Nephron progenitor cell (in vitro differentiated cells): ENCODE results near the gene NFATC1.

Experiments
- DNase-seq: peaks from one replicate; pipeline ENCODE4 v3.0.0; 2021
- H3K27ac Mint-ChIP-seq: 2 replicates; pipeline ENCODE4 v1.8.0; 2021; ENCODE audit warnings: mild to moderate bottlenecking, moderate library complexity, mixed read lengths
- H3K27me3 Mint-ChIP-seq: 2 replicates; pipeline ENCODE4 v1.8.0; 2021; ENCODE audit warnings: mild to moderate bottlenecking, low read depth, mixed read lengths; ENCODE audit not compliant: poor library complexity
- H3K36me3 Mint-ChIP-seq: 2 replicates; pipeline ENCODE4 v1.8.0; 2021; ENCODE audit warnings: low read depth, mixed read lengths
- H3K4me1 Mint-ChIP-seq: 2 replicates; pipeline ENCODE4 v1.8.0; 2021; ENCODE audit warnings: mixed read lengths
- H3K4me3 Mint-ChIP-seq: 2 replicates; pipeline ENCODE4 v1.8.0; 2021; ENCODE audit warnings: mild to moderate bottlenecking, moderate library complexity, mixed read lengths
- H3K9me3 Mint-ChIP-seq: 2 replicates; pipeline ENCODE4 v1.8.0; 2021; ENCODE audit warnings: mild to moderate bottlenecking, moderate library complexity, mixed read lengths
- TF ChIP-seq, protein P1 (sequence below): fragments of 200-600 bp; sonication (generic); IDR thresholded peaks from 2 replicates; pipeline ENCODE4 v1.5.0; 2021; ENCODE audit warnings: antibody characterized with exemption

The NFATC1 gene

GRCh38 chr18:79424008-79424565, 28.4 kb downstream of the NFATC1 start:
- Mint-ChIP-seq H3K27ac (peak overlapping the region; percentile 86), H3K36me3 (peaks cover 19% of the 10 kb centered on the region), H3K9me3 (peaks cover 4% of the 10 kb centered on the region), H3K4me1 (peaks cover 67% of the 10 kb centered on the region), H3K4me3 (peak overlapping the region; percentile 66), H3K27me3 (peaks cover 23% of the 10 kb centered on the region)
- no peak for DNase-seq
- TF ChIP-seq, protein P1, sequence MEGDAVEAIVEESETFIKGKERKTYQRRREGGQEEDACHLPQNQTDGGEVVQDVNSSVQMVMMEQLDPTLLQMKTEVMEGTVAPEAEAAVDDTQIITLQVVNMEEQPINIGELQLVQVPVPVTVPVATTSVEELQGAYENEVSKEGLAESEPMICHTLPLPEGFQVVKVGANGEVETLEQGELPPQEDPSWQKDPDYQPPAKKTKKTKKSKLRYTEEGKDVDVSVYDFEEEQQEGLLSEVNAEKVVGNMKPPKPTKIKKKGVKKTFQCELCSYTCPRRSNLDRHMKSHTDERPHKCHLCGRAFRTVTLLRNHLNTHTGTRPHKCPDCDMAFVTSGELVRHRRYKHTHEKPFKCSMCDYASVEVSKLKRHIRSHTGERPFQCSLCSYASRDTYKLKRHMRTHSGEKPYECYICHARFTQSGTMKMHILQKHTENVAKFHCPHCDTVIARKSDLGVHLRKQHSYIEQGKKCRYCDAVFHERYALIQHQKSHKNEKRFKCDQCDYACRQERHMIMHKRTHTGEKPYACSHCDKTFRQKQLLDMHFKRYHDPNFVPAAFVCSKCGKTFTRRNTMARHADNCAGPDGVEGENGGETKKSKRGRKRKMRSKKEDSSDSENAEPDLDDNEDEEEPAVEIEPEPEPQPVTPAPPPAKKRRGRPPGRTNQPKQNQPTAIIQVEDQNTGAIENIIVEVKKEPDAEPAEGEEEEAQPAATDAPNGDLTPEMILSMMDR: no peak

DNA sequence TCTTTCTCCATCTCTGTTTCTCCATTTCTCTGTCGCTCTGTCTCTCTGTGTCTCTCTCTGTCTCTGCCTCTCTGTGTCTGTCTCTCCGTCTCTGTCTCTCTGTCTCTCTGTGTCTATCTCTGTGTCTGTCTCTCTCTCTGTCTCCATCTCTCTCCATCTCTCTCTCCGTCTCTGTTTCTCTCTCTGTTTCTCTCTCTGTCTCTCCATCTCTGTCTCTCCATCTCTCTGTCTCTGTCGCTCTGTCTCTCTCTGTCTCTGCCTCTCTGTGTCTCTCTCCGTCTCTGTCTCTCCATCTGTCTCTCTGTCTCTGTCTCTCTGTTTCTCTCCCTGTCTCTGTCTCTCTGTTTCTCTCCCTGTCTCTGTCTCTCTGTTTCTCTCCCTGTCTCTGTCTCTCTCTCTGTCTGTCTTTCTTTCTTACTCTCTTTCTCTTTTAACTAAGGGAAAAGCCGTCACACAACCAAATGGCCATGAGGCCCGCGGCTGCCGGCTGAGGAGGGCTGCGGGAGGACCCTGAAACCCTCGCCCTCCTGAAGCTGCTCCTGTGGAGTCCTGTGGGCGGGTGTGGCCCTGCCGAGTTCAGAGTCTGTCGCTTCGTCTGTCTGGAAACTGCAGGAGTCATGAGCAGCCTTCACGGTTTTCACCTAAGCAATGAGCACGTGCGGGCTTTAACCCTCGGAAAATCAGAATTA, 29.3 kb downstream of the NFATC1 start:
- H3K36me3 Mint-ChIP-seq: peaks cover 23% of the 10 kb centered on the region
- peaks cover 4% of the 10 kb centered on the region for H3K9me3 Mint-ChIP-seq
- DNase-seq: no peak
- peaks cover 75% of the 10 kb centered on the region for H3K4me1 Mint-ChIP-seq
- H3K4me3 Mint-ChIP-seq: peak overlapping the region; percentile 66
- peaks cover 17% of the 10 kb centered on the region for H3K27me3 Mint-ChIP-seq
- peak overlapping the region; percentile 86 for H3K27ac Mint-ChIP-seq
- TF ChIP-seq, protein P1: no peak

DNA sequence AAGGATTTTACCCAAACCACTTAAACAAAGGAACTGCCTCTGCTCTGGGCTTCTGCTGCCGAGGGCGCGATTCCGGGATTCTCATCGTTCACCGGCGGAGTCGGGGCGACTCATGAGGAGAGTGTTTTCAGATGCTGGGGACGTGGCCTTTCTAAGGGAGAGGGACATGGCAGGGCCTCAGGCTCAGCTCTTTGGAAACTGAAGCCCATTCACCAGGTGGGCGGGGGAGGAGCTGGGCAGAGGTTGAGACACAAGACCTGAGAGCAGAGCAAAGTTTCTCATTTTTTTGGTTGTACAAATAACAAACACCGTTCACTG, 29.8 kb downstream of the NFATC1 start:
- Mint-ChIP-seq H3K9me3 (peaks cover 4% of the 10 kb centered on the region), H3K27ac (peak overlapping the region; percentile 86), H3K36me3 (peaks cover 20% of the 10 kb centered on the region), H3K4me1 (peaks cover 72% of the 10 kb centered on the region), H3K4me3 (peak overlapping the region; percentile 66), H3K27me3 (peaks cover 17% of the 10 kb centered on the region)
- TF ChIP-seq, protein P1: no peak
- no peak for DNase-seq

- TF ChIP-seq, protein P1: no peak
- peaks cover 4% of the 10 kb centered on the region for H3K9me3 Mint-ChIP-seq
- peaks cover 17% of the 10 kb centered on the region for H3K36me3 Mint-ChIP-seq
- DNase-seq: no peak
- H3K4me3 Mint-ChIP-seq: no peak overlapping the region
- H3K27me3 Mint-ChIP-seq: peaks cover 17% of the 10 kb centered on the region
- peaks cover 73% of the 10 kb centered on the region for H3K4me1 Mint-ChIP-seq
- no peak overlapping the region for H3K27ac Mint-ChIP-seq
Observed at GRCh38 chr18:79426376-79427300, 30.9 kb downstream of the NFATC1 start.

GRCh38 chr18:79427368-79428225, 31.9 kb downstream of the NFATC1 start:
- H3K9me3 Mint-ChIP-seq: peaks cover 4% of the 10 kb centered on the region
- DNase-seq: no peak
- H3K4me1 Mint-ChIP-seq: peaks cover 63% of the 10 kb centered on the region
- H3K4me3 Mint-ChIP-seq: no peak overlapping the region
- TF ChIP-seq, protein P1: no peak
- H3K36me3 Mint-ChIP-seq: peaks cover 17% of the 10 kb centered on the region
- peaks cover 17% of the 10 kb centered on the region for H3K27me3 Mint-ChIP-seq
- H3K27ac Mint-ChIP-seq: peak overlapping the region; percentile 85
